H1 (cell line): ENCODE results near the gene OR2Z1. TPM values are rescaled to one million over a fixed set of nuclear protein-coding genes. Genes with fewer than 3 reads are reported as not detected.

Experiments
- CTCF ChIA-PET: fragments of 300-600 bp; sonication (Branson Sonifier 250); formaldehyde crosslinking; loops from one replicate; lab custom pipeline; 2021; ENCODE audit not compliant: partially characterized antibody; lab: Charles Lee
- POLR2A ChIA-PET: fragments of 300-600 bp; sonication (Branson Sonifier 250); formaldehyde crosslinking; loops from one replicate; lab custom pipeline; 2021; ENCODE audit warnings: inconsistent platforms; ENCODE audit not compliant: partially characterized antibody; lab: Charles Lee
- DNase-seq, 2 experiments: peaks; one replicate each; pipeline versions ENCODE4 v3.0.0 to v3.0.0-alpha.2; 2010 to 2022; ENCODE audit warnings: low spot score in 2 of 2, low read depth in 1 of 2, mixed read lengths in 1 of 2
- FAIRE-seq: peaks from 2 replicates; lab custom pipeline; 2011; peaks lifted over from hg19 to GRCh38; lab: Jason Lieb, UNC
- H2AFZ ChIP-seq: 2 replicates; pipeline ENCODE4 v1.8.1; 2012; ENCODE audit warnings: low read length, inconsistent platforms
- H2AK5ac ChIP-seq: 2 replicates; pipeline ENCODE4 v1.6.1; 2013; ENCODE audit warnings: low read depth, low read length
- H2BK120ac ChIP-seq: replicated peaks from 2 replicates; pipeline ENCODE3; 2013; ENCODE audit warnings: low read depth, low read length, inconsistent platforms
- H2BK12ac ChIP-seq: 2 replicates; pipeline ENCODE4 v1.6.1; 2013; ENCODE audit warnings: low read depth, low read length
- H2BK15ac ChIP-seq: 2 replicates; pipeline ENCODE4 v1.6.1; 2013; ENCODE audit warnings: low read length
- H2BK20ac ChIP-seq: 2 replicates; pipeline ENCODE4 v1.6.1; 2013; ENCODE audit warnings: low read length
- H2BK5ac ChIP-seq: 2 replicates; pipeline ENCODE4 v1.6.1; 2013; ENCODE audit warnings: low read depth, low read length
- H3K14ac ChIP-seq: 2 replicates; pipeline ENCODE4 v1.6.1; 2013; ENCODE audit warnings: inconsistent platforms; ENCODE audit not compliant: insufficient read length
- H3K18ac ChIP-seq: 2 replicates; pipeline ENCODE4 v1.6.1; 2013; ENCODE audit warnings: low read length; ENCODE audit errors: extremely low read depth
- H3K23ac ChIP-seq: 2 replicates; pipeline ENCODE4 v1.6.1; 2013; ENCODE audit warnings: inconsistent platforms; ENCODE audit not compliant: insufficient read length
- H3K23me2 ChIP-seq: 2 replicates; pipeline ENCODE4 v1.6.1; 2013; ENCODE audit warnings: low read depth, low read length
- H3K27ac ChIP-seq: 2 replicates; pipeline ENCODE4 v1.6.1; 2011; ENCODE audit warnings: low read depth, low read length, inconsistent platforms
- H3K27me3 ChIP-seq, 4 experiments: replicated peaks in 1 of 4; 1 replicate in 1 of 4; 2 replicates in 3 of 4; pipeline versions ENCODE4 v1.6.1 to v1.8.1; 2011 to 2013; ENCODE audit warnings: low read length in 3 of 4, mild to moderate bottlenecking in 3 of 4, inconsistent platforms in 2 of 4, mixed read lengths in 2 of 4, moderate library complexity in 1 of 4; ENCODE audit not compliant: control insufficient read depth in 3 of 4, insufficient read depth in 3 of 4; ENCODE audit errors: extremely low read depth in 1 of 4
- H3K36me3 ChIP-seq, 4 experiments: 2 replicates each; pipeline versions ENCODE4 v1.6.1 to v1.8.1; 2011 to 2013; ENCODE audit warnings: mild to moderate bottlenecking in 4 of 4, low read length in 3 of 4, moderate library complexity in 2 of 4, control low read depth in 1 of 4, inconsistent platforms in 1 of 4; ENCODE audit not compliant: insufficient read depth in 4 of 4, control insufficient read depth in 2 of 4
- H3K4ac ChIP-seq: replicated peaks from 2 replicates; pipeline ENCODE3; 2013; ENCODE audit warnings: low read length, low read depth, mixed read lengths, inconsistent platforms; ENCODE audit not compliant: insufficient read length
- H3K4me1 ChIP-seq, 4 experiments: replicated peaks in 1 of 4; 1 replicate in 1 of 4; 2 replicates in 3 of 4; pipeline versions ENCODE4 v1.6.1 to v1.8.1; 2011 to 2013; ENCODE audit warnings: low read length in 3 of 4, inconsistent platforms in 2 of 4, mixed read lengths in 1 of 4; ENCODE audit not compliant: insufficient read depth in 4 of 4, control insufficient read depth in 3 of 4
- H3K4me2 ChIP-seq, 2 experiments: 2 replicates each; pipeline versions ENCODE4 v1.6.1 to v1.8.1; 2011 to 2013; ENCODE audit warnings: low read depth in 2 of 2, low read length in 2 of 2, control low read depth in 1 of 2, inconsistent platforms in 1 of 2, mild to moderate bottlenecking in 1 of 2; ENCODE audit not compliant: insufficient read depth in 1 of 2
- H3K4me3 ChIP-seq, 4 experiments: fragments of 200-600, 300-600 bp in 1 of 4; sonication (generic), shearing (Covaris generic), sonication (Bioruptor Twin) in 1 of 4; 2 replicates each; pipeline versions ENCODE4 v1.5.1 to v1.8.1; 2011 to 2016; ENCODE audit warnings: low read length in 4 of 4, low read depth in 3 of 4, control low read depth in 2 of 4, inconsistent platforms in 2 of 4, mild to moderate bottlenecking in 2 of 4, mixed read lengths in 1 of 4, moderate library complexity in 1 of 4; ENCODE audit not compliant: insufficient read depth in 2 of 4; ENCODE audit errors: extremely low read depth in 1 of 4
- H3K56ac ChIP-seq: replicated peaks from 2 replicates; pipeline ENCODE3; 2013; ENCODE audit warnings: low read depth, mild to moderate bottlenecking, mixed read lengths, low read length, inconsistent platforms; ENCODE audit not compliant: insufficient read length
- H3K79me1 ChIP-seq: 2 replicates; pipeline ENCODE4 v1.6.1; 2013; ENCODE audit warnings: low read depth, low read length, control low read depth
- H3K79me2 ChIP-seq, 2 experiments: 2 replicates each; pipeline versions ENCODE4 v1.6.1 to v1.8.1; 2012 to 2013; ENCODE audit warnings: low read length in 2 of 2, mild to moderate bottlenecking in 2 of 2, inconsistent platforms in 1 of 2; ENCODE audit not compliant: insufficient read depth in 2 of 2, control insufficient read depth in 1 of 2
- H3K9ac ChIP-seq, 4 experiments: replicated peaks in 1 of 4; 1 replicate in 1 of 4; 2 replicates in 3 of 4; pipeline versions ENCODE4 v1.6.1 to v1.8.1; 2011 to 2013; ENCODE audit warnings: low read depth in 3 of 4, low read length in 3 of 4, control low read depth in 2 of 4, mild to moderate bottlenecking in 2 of 4, moderate library complexity in 2 of 4, inconsistent platforms in 1 of 4; ENCODE audit errors: extremely low read depth in 1 of 4
- H3K9me3 ChIP-seq, 2 experiments: 2 replicates each; pipeline versions ENCODE4 v1.6.1 to v1.8.1; 2012 to 2013; ENCODE audit warnings: mild to moderate bottlenecking in 2 of 2, moderate library complexity in 2 of 2, control low read depth in 1 of 2, inconsistent platforms in 1 of 2, low read depth in 1 of 2, low read length in 1 of 2, mixed read lengths in 1 of 2; ENCODE audit not compliant: insufficient read depth in 2 of 2
- H4K20me1 ChIP-seq, 2 experiments: replicated peaks in 1 of 2; 2 replicates each; pipeline versions ENCODE3 to v1.8.1; 2011 to 2013; ENCODE audit warnings: inconsistent platforms in 2 of 2, low read length in 2 of 2, mild to moderate bottlenecking in 1 of 2; ENCODE audit not compliant: insufficient read depth in 2 of 2, control insufficient read depth in 1 of 2
- H4K5ac ChIP-seq: 2 replicates; pipeline ENCODE4 v1.6.1; 2013; ENCODE audit warnings: low read length, low read depth, mixed read lengths, inconsistent platforms; ENCODE audit not compliant: insufficient read length
- H4K8ac ChIP-seq: 2 replicates; pipeline ENCODE4 v1.8.0; 2013; ENCODE audit warnings: mild to moderate bottlenecking, moderate library complexity, low read length, inconsistent platforms; ENCODE audit not compliant: insufficient read depth; ENCODE audit errors: extremely low read depth
- H4K91ac ChIP-seq: replicated peaks from 2 replicates; pipeline ENCODE3; 2013; ENCODE audit warnings: low read length, mixed read lengths, inconsistent platforms; ENCODE audit not compliant: insufficient read length
- BACH1 ChIP-seq: IDR thresholded peaks from 2 replicates; pipeline ENCODE4 v1.6.1; 2012; ENCODE audit warnings: low read length, improper control_type of control experiment
- BRCA1 ChIP-seq: IDR thresholded peaks from 2 replicates; pipeline ENCODE4 v1.6.1; 2012; ENCODE audit warnings: low read depth, low read length, improper control_type of control experiment
- CHD1 ChIP-seq: IDR thresholded peaks from 2 replicates; pipeline ENCODE4 v1.6.1; 2012; ENCODE audit warnings: low read depth, low read length, improper control_type of control experiment
- CHD2 ChIP-seq: IDR thresholded peaks from 2 replicates; pipeline ENCODE4 v1.6.1; 2012; ENCODE audit warnings: low read length, improper control_type of control experiment
- MAX ChIP-seq: IDR thresholded peaks from 2 replicates; pipeline ENCODE4 v1.6.1; 2012; ENCODE audit warnings: inconsistent platforms
- POLR2A ChIP-seq, 2 experiments: IDR thresholded peaks; 1 replicate in 1 of 2; 2 replicates in 1 of 2; pipeline ENCODE4 v1.6.1; 2011; ENCODE audit warnings: low read depth in 2 of 2, low read length in 2 of 2, mild to moderate bottlenecking in 2 of 2; ENCODE audit errors: control extremely low read depth in 1 of 2
- RAD21 ChIP-seq, 2 experiments: IDR thresholded peaks in 1 of 2; conservative IDR thresholded peaks in 1 of 2; 2 replicates each; pipeline ENCODE4 v1.6.1; 2011; ENCODE audit warnings: low read depth in 2 of 2, low read length in 2 of 2, improper control_type of control experiment in 1 of 2, inconsistent platforms in 1 of 2, mild to moderate bottlenecking in 1 of 2, moderate library complexity in 1 of 2
- RXRA ChIP-seq: IDR thresholded peaks from 2 replicates; pipeline ENCODE4 v1.6.1; 2011; ENCODE audit warnings: low read depth, mild to moderate bottlenecking, low read length, moderate library complexity; ENCODE audit not compliant: insufficient read depth
- SP2 ChIP-seq: IDR thresholded peaks from 2 replicates; pipeline ENCODE4 v1.6.1; 2012; ENCODE audit warnings: mild to moderate bottlenecking, low read length, inconsistent platforms
- TAF7 ChIP-seq: optimal IDR thresholded peaks from 2 replicates; pipeline ENCODE3; 2011; ENCODE audit warnings: low read depth, mild to moderate bottlenecking, inconsistent platforms, low read length, moderate library complexity, borderline replicate concordance
- TCF12 ChIP-seq: IDR thresholded peaks from 2 replicates; pipeline ENCODE4 v1.6.1; 2011; ENCODE audit warnings: low read depth, mild to moderate bottlenecking, low read length
- TEAD4 ChIP-seq: IDR thresholded peaks from 2 replicates; pipeline ENCODE4 v1.6.1; 2012; ENCODE audit warnings: low read depth, low read length, inconsistent platforms, mixed read lengths
- USF2 ChIP-seq: IDR thresholded peaks from 2 replicates; pipeline ENCODE4 v1.6.1; 2011; ENCODE audit warnings: low read length, improper control_type of control experiment
- WGBS, 2 experiments: shearing (Covaris generic) in 1 of 2; methylation state at CpG; one replicate each; pipeline versions ENCODE4 v1.1.6 to v1.1.7; 2013 to 2015; ENCODE audit warnings: low lambda C conversion rate in 2 of 2, mixed read lengths in 2 of 2, inconsistent platforms in 1 of 2, low coverage in 1 of 2, missing lambda C conversion rate in 1 of 2; ENCODE audit not compliant: insufficient replicate concordance in 2 of 2, insufficient coverage in 1 of 2, insufficient read length in 1 of 2; ENCODE audit errors: extremely low coverage in 1 of 2, missing lambda C conversion rate in 1 of 2; 5-methylcytosine and 5-hydroxymethylcytosine counted together
- polyA plus RNA-seq, 7 experiments: library from polyadenylated mRNA; depleted of rRNA in 3 of 7; stranded (reverse) in 5 of 7; unstranded in 2 of 7; fragments of >200 nt in 5 of 7; fragments of 200-250 nt in 2 of 7; gene quantifications; 1 replicate in 5 of 7; 2 replicates in 1 of 7; 4 replicates in 1 of 7; pipeline versions ENCODE4 v1.2.1 to v1.2.3, GENCODE V29; 2011 to 2013; ENCODE audit warnings: missing spikeins in 2 of 7, mixed read lengths in 2 of 7
- total RNA-seq: library from RNA; stranded (reverse); fragmentation: NEBNext Ultra II Directional; extraction: Animal tissue kit (Norgen Biotek cat#: 25700); gene quantifications from 2 replicates; pipeline ENCODE4 v1.2.1, GENCODE V29; 2021

Gene OR2Z1
- total and polyA plus RNA-seq, 2 of the 8 experiments (the other 6 are each of a cell fraction or from before 2014, with no cell fraction given): not detected

GRCh38 chr19:8731428-8732169 is 10.2 kb downstream of the OR2Z1 start:
- no peak overlapping the region for H2AK5ac ChIP-seq
- H2AFZ ChIP-seq: no peak overlapping the region
- CTCF ChIA-PET: interaction anchor here (1.1 kb wide), 1 partner anchor 37 kb away, joined by 3 read pairs; no protein-coding TSS in a partner anchor
- peaks cover 56 to 70% of the 10 kb centered on the region in 2 experiments for H3K9me3 ChIP-seq
- no peak for FAIRE-seq
- DNase-seq: no peak
- no peak overlapping the region for H3K56ac ChIP-seq
- no peak overlapping the region for H3K9ac ChIP-seq
- no peaks in the 10 kb centered on the region for H3K4me1 ChIP-seq
- 83% methylated on average over 19 of the region's 19 CpGs; no CpG with 5 or more reads in 1 of the 2 experiments for WGBS, 2 experiments
- no peak overlapping the region for H3K4me3 ChIP-seq
- H3K27ac ChIP-seq: no peak overlapping the region
- H3K18ac ChIP-seq: no peak overlapping the region
- POLR2A ChIA-PET: no interaction called here
- H3K23me2 ChIP-seq: no peaks in the 10 kb centered on the region
- H3K79me2 ChIP-seq: no peaks in the 10 kb centered on the region
- H3K27me3 ChIP-seq: no peaks in the 10 kb centered on the region
- no peaks in the 10 kb centered on the region for H3K36me3 ChIP-seq
- no peak overlapping the region for H2BK20ac ChIP-seq
- TF ChIP-seq USF2: no peak
- no peak for TF ChIP-seq SP2
- TF ChIP-seq CHD2: no peak
- no peak for TF ChIP-seq RAD21 (IDR thresholded peaks at IDR 0.05 in 1 of 2, conservative IDR thresholded peaks at IDR 0.05 in 1 of 2; ENCODE audit: low read depth in 2 of 2, low read length in 2 of 2)
- no peak for TF ChIP-seq TEAD4
- TF ChIP-seq TAF7: no peak
- no peak for TF ChIP-seq RXRA
- no peak for TF ChIP-seq BRCA1
- no peak for TF ChIP-seq CHD1
- TF ChIP-seq POLR2A (IDR thresholded peaks at IDR 0.05; ENCODE audit: control extremely low read depth in 1 of 2, low read depth in 2 of 2, low read length in 2 of 2): no peak
- no peak for TF ChIP-seq BACH1
- TF ChIP-seq TCF12: no peak
- TF ChIP-seq MAX: no peak
- TF ChIP-seq, all 59 proteins: peak for 0
- H3K79me1 ChIP-seq: no peaks in the 10 kb centered on the region
- no peak overlapping the region for H2BK15ac ChIP-seq
- no peak overlapping the region for H4K91ac ChIP-seq
- H2BK5ac ChIP-seq: no peak overlapping the region
- no peaks in the 10 kb centered on the region for H4K20me1 ChIP-seq
- H3K4ac ChIP-seq: no peak overlapping the region
- no peak overlapping the region for H4K8ac ChIP-seq
- no peak overlapping the region for H4K5ac ChIP-seq
- H2BK12ac ChIP-seq: no peak overlapping the region
- no peak overlapping the region for H3K4me2 ChIP-seq
- H2BK120ac ChIP-seq: no peak overlapping the region
- H3K14ac ChIP-seq: no peak overlapping the region
- no peak overlapping the region for H3K23ac ChIP-seq
